Measurements from ENCODE around the gene ZRSR2. TPM values are rescaled to one million over a fixed set of nuclear protein-coding genes. Genes with fewer than 3 reads are reported as not detected.
A peak's percentile ranks its signal among the peaks of the same experiment; 100 is the strongest.

The ZRSR2 gene
- total and polyA plus RNA-seq, 4 donors: 7.1 to 32.8 (median 10.0) TPM

DNA sequence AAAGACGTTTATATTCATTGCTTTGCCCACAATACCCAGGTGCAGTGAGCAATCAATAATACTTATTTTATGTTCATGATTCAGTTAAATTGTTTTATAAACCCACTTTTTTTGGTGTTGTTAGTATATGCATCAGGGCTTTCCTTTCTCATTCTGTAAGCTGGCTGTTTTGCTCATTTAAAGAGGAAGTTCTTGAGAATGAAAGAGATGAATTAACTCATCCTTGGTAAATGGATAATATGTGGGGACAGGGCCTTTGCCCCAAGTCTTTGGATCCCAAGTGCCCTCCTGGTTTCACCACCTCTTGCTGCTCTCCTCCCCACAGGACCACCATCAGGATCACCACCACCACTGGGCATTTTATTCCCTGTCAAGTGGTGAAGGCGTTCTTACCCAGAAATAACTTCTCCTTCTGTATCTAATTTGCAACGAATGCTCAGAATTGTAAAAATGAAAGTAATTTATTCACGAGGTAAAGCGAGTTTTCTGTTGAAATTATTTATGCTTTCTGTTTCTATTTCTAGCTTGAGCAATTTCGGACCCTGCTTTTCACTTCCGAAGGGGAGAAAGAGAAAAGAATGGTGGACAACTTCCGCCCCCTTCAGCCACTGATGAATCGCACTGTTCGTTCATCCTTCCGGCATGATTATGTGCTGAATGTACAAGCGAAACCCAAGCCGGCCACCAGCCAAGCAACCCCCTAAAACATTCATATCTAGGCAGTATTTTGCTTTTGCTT, 8.2 kb upstream of the ZRSR2 start:
- H3K27ac ChIP-seq (ENCODE audit: low read depth in 1 of 2, low read length in 1 of 2): peak overlapping the region in 1 of 2 donors; percentile 77
- no peak for ATAC-seq (ENCODE audit: insufficient read depth, low FRiP score)
- H3K9me3 ChIP-seq (ENCODE audit: control insufficient read depth in 4 of 4, insufficient read depth in 3 of 4, low read length in 3 of 4): no peaks in the 10 kb centered on the region
- H3K27me3 ChIP-seq (ENCODE audit: control insufficient read depth in 3 of 3, insufficient read depth in 3 of 3, low read length in 2 of 3): peaks cover 0 to 10% (median 0%) of the 10 kb centered on the region in 3 donors
- peaks cover 0 to 11% (median 2%) of the 10 kb centered on the region in 4 donors for H3K36me3 ChIP-seq (ENCODE audit: control insufficient read depth in 4 of 4, insufficient read depth in 4 of 4, low read length in 4 of 4)
- TF ChIP-seq, protein P1, sequence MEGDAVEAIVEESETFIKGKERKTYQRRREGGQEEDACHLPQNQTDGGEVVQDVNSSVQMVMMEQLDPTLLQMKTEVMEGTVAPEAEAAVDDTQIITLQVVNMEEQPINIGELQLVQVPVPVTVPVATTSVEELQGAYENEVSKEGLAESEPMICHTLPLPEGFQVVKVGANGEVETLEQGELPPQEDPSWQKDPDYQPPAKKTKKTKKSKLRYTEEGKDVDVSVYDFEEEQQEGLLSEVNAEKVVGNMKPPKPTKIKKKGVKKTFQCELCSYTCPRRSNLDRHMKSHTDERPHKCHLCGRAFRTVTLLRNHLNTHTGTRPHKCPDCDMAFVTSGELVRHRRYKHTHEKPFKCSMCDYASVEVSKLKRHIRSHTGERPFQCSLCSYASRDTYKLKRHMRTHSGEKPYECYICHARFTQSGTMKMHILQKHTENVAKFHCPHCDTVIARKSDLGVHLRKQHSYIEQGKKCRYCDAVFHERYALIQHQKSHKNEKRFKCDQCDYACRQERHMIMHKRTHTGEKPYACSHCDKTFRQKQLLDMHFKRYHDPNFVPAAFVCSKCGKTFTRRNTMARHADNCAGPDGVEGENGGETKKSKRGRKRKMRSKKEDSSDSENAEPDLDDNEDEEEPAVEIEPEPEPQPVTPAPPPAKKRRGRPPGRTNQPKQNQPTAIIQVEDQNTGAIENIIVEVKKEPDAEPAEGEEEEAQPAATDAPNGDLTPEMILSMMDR (IDR thresholded peaks at IDR 0.05; ENCODE audit: control extremely low read depth, extremely low read depth): no peak
- no peak for DNase-seq
- H3K4me3 ChIP-seq: no peak overlapping the region
- WGBS, 2 donors: 70 to 80% methylated on average over 13 of the region's 13 CpGs
- H3K4me1 ChIP-seq (ENCODE audit: control insufficient read depth in 5 of 5, insufficient read depth in 5 of 5, low read length in 5 of 5): no peaks in the 10 kb centered on the region
- H3K9ac ChIP-seq (ENCODE audit: insufficient read depth in 1 of 2, low read length in 2 of 2): no peak overlapping the region

DNA sequence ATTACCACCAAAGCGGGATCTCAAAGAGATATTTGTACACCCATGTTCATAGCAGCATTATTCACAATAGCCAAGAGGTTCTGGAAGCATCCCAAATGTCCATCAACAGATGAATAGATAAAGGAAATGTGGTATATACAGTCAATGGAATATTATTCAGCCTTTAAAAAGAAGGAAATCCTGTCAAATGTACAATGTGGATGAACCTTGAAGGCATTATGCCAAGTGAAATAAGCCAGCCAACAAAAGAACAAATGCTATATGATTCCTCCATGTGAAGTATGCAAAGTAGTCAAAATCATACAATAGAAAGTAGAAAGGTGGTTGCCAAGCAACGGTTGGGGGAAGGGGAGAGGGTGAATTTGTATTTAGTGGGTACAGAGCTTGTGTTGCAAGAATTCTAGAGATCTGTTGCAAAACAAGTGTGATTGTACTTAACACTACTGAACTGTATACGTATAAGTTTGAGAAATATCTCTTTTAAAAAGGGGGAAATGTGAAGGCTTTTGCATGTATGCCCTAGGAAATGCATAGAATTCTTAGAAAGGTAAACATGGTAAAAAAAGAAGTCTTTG, 5.0 kb upstream of the ZRSR2 start:
- ATAC-seq (ENCODE audit: insufficient read depth, low FRiP score) (no peak), DNase-seq (no peak)
- Histone ChIP-seq H3K4me1 (ENCODE audit: control insufficient read depth in 5 of 5, insufficient read depth in 5 of 5, low read length in 5 of 5) (no peaks in the 10 kb centered on the region), H3K9me3 (ENCODE audit: control insufficient read depth in 4 of 4, insufficient read depth in 3 of 4, low read length in 3 of 4) (no peaks in the 10 kb centered on the region), H3K4me3 (no peak overlapping the region), H3K27ac (ENCODE audit: low read depth in 1 of 2, low read length in 1 of 2) (no peak overlapping the region), H3K27me3 (ENCODE audit: control insufficient read depth in 3 of 3, insufficient read depth in 3 of 3, low read length in 2 of 3) (peaks cover 0 to 20% (median 0%) of the 10 kb centered on the region in 3 donors), H3K36me3 (ENCODE audit: control insufficient read depth in 4 of 4, insufficient read depth in 4 of 4, low read length in 4 of 4) (peaks cover 0 to 6% (median 2%) of the 10 kb centered on the region in 4 donors), H3K9ac (ENCODE audit: insufficient read depth in 1 of 2, low read length in 2 of 2) (no peak overlapping the region)
- TF ChIP-seq, protein P1 (IDR thresholded peaks at IDR 0.05; ENCODE audit: control extremely low read depth, extremely low read depth): no peak
- 53 to 84% methylated on average over 3 of the region's 3 CpGs for WGBS, 2 donors

DNA sequence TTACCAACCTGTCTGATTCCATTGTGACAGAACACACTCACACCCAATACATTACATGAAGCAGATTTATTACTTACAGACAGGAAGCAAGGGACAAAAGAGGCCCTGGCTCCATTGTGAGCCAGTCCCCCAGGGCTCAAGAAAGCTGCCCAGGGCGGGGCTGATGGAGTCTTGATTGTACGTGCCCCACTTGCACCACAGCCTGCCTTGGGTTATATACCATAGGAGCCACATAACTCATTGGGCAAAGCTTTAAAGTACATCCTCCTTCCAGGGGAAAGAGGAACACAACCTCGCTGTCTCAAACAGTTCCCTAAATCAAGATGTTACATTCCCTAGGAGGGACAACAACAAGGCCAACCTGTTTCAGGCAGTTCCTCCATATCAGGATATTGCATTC, 3.4 kb upstream of the ZRSR2 start:
- H3K4me3 ChIP-seq: no peak overlapping the region
- peaks cover 0 to 5% (median 0%) of the 10 kb centered on the region in 5 donors for H3K4me1 ChIP-seq (ENCODE audit: control insufficient read depth in 5 of 5, insufficient read depth in 5 of 5, low read length in 5 of 5)
- WGBS, 2 donors: 28 to 63% methylated on average over 3 of the region's 3 CpGs
- H3K27me3 ChIP-seq (ENCODE audit: control insufficient read depth in 3 of 3, insufficient read depth in 3 of 3, low read length in 2 of 3): peaks cover 0 to 18% (median 0%) of the 10 kb centered on the region in 3 donors
- no peak overlapping the region for H3K9ac ChIP-seq (ENCODE audit: insufficient read depth in 1 of 2, low read length in 2 of 2)
- no peaks in the 10 kb centered on the region for H3K9me3 ChIP-seq (ENCODE audit: control insufficient read depth in 4 of 4, insufficient read depth in 3 of 4, low read length in 3 of 4)
- TF ChIP-seq, protein P1 (IDR thresholded peaks at IDR 0.05; ENCODE audit: control extremely low read depth, extremely low read depth): no peak
- DNase-seq (no peak), ATAC-seq (ENCODE audit: insufficient read depth, low FRiP score) (no peak)
- H3K27ac ChIP-seq (ENCODE audit: low read depth in 1 of 2, low read length in 1 of 2): no peak overlapping the region
- peaks cover 0 to 5% (median 3%) of the 10 kb centered on the region in 4 donors for H3K36me3 ChIP-seq (ENCODE audit: control insufficient read depth in 4 of 4, insufficient read depth in 4 of 4, low read length in 4 of 4)

All from lung (tissue), 12 donors.